Limb (tissue), 2 donors: ENCODE results near the gene TEKT3.
A peak's percentile ranks its signal among the peaks of the same experiment; 100 is the strongest.

Source experiments
- DNase-seq, 2 donors: peaks; one replicate each; pipeline ENCODE4 v3.0.0-alpha.2; 2016; ENCODE audit errors: extremely low spot score in 2 of 2

The TEKT3 gene

GRCh38 chr17:15266325-15267125 is 74.9 kb downstream of the TEKT3 start:
- no peak for DNase-seq

GRCh38 chr17:15265131-15265530 is 76.3 kb downstream of the TEKT3 start, which contains the start of gene PMP22:
TSS of gene PMP22 (minus strand) at chr17:15265326. CDS start at chr17:15260727, 4,599 bp downstream.
- peak in 1 of 2 donors; percentile 50 for DNase-seq

- no peak for DNase-seq
These were observed 76.9 kb downstream of the TEKT3 start for GRCh38 chr17:15264542-15264941.

GRCh38 chr17:15263680-15264079 is 77.7 kb downstream of the TEKT3 start:
- DNase-seq = no peak

GRCh38 chr17:15263206-15263579 is 78.2 kb downstream of the TEKT3 start:
- peak; percentile 80 to 84 for DNase-seq

- peak; percentile 86 to 93 for DNase-seq
These were observed 78.8 kb downstream of the TEKT3 start for GRCh38 chr17:15262291-15263205.

GRCh38 chr17:15261802-15262290 is 79.6 kb downstream of the TEKT3 start:
- DNase-seq = peak; percentile 29 to 60

GRCh38 chr17:15261258-15261801 is 80.1 kb downstream of the TEKT3 start:
- DNase-seq = peak in 1 of 2 donors; percentile 66

GRCh38 chr17:15260376-15261257 is 80.8 kb downstream of the TEKT3 start:
- peak; percentile 91 to 96 for DNase-seq

- DNase-seq = no peak
These were observed 83.4 kb downstream of the TEKT3 start for GRCh38 chr17:15257796-15258512.

- DNase-seq = peak; percentile 80 to 81
These were observed 84.1 kb downstream of the TEKT3 start for GRCh38 chr17:15257258-15257788.

GRCh38 chr17:15256689-15257088 is 84.7 kb downstream of the TEKT3 start:
- no peak for DNase-seq

- no peak for DNase-seq
These were observed 85.5 kb downstream of the TEKT3 start for GRCh38 chr17:15255713-15256454.
